ENCODE results near the gene ATG10.
"Not testable (repeated sequence)": the region's sequence is repeated elsewhere in the genome, so short reads cannot be mapped to it uniquely, and the experiment has no call there.

ATG10 gene

GRCh38 chr5:81983148-81983547, 11.3 kb downstream of the ATG10 start:
- DNase-seq: not testable (repeated sequence)

GRCh38 chr5:81983563-81983962, 11.7 kb downstream of the ATG10 start:
- DNase-seq: not testable (repeated sequence)

- no peak for DNase-seq
Measured at GRCh38 chr5:81986126-81986525, 14.3 kb downstream of the ATG10 start.

DNA sequence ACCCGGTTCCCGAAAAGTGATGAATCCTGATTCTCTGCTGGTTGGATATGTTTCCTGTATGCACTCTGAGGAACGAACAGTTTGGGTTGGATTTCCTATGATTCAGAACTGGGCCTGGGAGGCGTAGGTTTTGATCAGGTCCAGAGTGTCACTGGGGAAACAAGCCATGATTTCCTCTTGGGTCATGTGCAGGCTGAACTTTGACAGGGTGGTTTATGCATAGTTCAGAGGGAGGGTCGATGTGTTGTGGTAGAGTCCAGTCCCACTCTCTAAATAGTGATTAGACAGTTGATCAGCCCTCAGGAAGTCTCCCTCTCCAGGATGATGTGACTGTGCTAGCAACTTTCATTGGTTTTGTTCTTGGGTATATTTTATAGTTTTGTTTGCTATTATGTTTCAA, 17.4 kb downstream of the ATG10 start:
- DNase-seq: no peak

DNA sequence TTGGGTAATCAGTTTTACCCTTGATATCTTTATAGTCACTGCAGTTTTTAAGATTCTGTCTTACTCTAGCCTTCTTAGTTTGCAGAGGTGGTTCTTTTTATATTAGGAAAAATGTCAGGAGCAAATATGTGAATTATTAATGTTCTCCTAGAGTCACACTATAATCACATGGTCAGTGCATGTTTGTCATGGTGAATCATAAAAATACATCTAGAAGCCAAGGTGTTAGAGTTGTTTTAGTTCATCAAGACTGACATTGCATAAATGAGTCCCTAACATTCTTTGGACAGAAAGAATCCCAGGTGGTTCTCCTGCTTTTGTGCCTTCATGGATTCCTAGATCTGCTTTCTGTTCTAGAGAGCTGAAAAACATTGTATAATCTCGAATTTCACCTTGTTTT, 22.9 kb downstream of the ATG10 start:
- DNase-seq: no peak

GRCh38 chr5:81995407-81995806, 23.6 kb downstream of the ATG10 start:
- no peak for DNase-seq

DNA sequence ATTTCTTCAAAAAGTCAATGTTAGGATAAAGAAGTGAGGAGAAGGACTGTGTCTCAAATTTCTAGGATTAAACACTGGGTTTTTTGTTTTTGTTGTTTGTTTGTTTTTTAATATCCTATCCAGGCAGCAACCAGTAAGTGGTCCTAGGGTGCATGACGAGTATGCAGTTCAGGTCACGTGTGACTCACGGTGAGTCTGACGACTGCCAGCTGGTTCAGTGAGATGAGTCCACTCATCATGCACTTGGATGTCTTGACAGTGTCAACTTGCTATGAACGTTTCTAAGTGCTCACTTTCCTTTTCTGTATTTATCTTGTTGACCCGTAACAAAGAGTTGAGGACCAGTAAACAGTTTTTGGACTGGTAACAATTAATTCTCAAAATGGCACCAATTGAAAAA, 32.7 kb downstream of the ATG10 start:
- DNase-seq: no peak

GRCh38 chr5:82009869-82010268, 38.0 kb downstream of the ATG10 start:
- DNase-seq: not testable (repeated sequence)

- no peak for DNase-seq
Measured at GRCh38 chr5:82010696-82011095, 38.9 kb downstream of the ATG10 start.

DNA sequence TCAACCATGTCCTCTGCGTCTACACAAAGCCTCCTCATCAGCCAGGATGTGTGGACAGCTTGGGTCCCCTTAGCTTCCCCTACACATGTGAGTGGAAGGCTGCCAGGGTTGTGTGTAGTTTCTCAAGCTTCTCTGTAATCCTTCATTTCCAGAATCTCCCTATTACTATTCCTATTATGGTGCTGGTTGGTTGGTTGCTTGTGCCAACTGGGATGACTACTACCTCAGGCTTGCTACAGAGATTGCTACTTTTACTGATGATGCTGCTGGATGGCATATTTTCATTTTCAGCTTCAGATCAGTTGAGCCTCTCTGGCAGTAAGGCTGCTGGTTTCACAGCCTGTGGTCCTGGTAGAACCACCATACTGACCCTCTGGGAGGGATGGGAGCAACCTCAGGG, 39.9 kb downstream of the ATG10 start:
- DNase-seq: no peak

GRCh38 chr5:82014644-82015043, 42.8 kb downstream of the ATG10 start:
- DNase-seq: not testable (repeated sequence)

DNA sequence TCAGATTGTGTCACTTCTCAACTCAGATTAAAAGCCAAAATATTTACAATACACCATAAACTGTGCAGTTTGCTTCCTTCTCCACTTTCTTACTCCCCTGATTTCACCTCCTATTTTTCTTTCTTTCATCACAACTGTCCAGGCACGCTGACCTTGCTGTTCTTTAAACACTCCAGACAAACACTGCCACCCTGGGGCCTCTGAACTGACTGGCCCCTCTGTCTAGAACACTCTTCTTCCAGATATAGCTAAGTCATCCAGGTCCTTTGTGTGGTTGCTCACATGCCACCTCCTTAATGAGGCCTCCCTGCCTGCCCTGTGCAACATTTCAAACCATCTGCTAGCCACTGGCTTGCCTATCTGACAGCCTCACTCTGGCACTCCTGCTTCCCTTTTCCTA, 46.6 kb downstream of the ATG10 start:
- DNase-seq: no peak

DNA sequence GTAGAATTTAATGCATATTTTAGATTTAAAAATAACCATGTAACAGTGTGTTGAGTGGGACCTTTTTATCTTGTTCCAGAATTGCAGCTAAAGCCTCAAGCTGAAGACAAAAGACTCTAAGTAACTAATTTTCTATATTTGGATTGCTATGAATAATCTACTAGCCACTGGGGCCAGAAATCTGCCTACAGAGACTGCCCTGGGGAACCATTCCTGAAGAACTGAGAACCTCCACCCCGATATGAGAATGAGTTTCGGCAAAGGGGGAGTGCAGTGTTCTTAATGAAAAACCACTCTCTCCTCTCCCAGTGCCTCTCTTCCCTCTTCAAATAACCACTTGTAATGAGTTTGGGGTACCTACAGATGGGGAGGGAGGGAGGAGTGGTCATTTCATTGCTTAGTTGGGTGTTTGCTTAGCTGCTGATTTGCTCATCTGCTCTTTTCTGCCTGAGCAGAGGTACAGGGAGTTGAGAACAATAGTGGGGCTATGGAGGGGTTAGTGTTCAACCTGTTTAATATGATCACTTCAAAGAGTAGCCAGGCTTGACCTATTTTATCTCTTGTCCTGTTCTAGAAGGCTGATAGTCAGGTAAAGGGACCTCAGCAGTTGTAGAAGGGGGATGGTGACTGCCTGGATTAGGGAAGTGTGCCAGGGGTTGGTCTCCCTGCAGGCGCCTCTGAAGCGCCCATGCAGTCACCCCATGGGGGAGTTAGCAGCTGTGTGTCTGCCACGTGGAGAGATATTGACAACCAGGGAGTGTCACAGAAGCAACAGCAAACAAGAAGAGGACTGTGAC, 47.7 kb downstream of the ATG10 start:
- no peak for DNase-seq

DNA sequence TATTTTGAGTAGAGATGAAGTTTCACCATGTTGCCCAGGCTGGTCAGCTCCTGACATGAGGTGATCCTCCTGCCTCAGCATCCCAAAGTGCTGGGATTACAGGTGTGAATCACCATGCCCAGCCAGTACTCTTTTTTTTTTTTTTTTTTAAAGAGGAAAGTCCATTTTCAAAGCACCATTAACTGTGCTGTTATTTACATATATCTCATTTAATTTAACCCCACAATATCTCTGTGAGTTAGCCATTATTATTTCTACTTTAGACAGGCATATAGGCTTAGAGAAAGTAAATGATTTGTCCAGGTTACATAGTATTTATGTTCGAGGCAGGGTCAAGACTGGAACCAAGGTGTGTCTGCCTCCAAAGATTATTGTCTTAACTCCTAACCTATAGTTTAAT, 50.7 kb downstream of the ATG10 start:
- DNase-seq: no peak

DNA sequence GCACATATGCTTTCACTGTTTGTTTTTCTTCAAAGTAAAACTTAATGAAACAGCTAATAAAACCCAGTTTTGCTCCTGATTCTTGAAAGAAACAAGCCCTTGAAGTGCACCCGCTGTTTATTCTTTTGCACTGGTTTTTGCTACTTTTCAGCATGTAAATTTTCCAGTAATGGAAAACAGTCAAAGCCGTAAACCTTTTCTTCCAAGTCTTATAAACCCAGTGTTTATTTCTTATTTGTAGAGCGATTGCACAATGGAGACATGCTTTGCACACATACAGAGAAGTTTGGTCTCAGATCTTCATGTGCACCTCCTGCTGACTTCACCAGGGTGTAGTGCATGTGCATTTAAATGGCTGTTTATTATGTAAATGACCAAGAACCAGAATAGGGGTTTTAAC, 51.8 kb downstream of the ATG10 start:
- DNase-seq: no peak

DNA sequence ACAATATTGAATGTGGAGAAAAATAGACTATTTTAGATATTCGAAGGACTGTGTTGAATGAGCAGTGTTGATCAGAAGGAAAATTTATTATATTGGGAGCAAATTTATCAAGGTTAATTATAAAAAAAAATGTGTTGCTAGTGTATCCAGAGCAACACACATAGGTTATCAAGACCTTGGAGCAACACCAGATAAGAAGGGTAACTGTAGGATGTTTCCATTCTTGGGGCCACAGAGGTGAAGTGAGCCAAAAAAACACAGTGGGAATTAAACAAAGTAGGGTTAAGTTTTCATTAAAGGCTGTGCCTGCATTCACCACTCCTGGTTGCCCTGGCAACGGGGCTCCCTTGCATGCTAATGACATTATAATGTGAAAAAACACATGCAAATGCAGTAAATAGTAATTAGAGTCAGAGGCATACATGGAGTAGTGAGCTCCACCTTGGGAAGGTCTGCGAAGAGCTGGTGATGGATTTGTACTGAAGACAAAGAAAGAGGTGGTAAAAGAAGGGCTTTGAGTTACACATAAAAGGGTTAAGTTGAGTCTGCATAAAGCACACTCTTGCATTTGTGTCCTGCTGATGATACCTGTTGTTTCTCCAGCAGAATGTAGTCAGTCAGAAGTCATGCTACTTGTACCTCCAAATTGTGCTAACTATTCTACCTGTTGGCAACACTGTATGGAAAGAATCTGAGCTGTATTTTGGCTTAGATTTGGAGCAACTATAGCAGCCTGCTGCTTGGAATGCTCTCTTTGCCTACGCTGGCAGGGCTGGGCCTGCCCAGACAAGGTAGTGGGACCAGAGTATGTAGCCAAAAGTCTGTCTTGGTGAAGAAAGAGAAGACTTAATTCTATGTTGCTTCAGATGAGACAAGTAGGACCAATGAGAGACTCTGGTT, 59.6 kb downstream of the ATG10 start:
- no peak for DNase-seq

DNA sequence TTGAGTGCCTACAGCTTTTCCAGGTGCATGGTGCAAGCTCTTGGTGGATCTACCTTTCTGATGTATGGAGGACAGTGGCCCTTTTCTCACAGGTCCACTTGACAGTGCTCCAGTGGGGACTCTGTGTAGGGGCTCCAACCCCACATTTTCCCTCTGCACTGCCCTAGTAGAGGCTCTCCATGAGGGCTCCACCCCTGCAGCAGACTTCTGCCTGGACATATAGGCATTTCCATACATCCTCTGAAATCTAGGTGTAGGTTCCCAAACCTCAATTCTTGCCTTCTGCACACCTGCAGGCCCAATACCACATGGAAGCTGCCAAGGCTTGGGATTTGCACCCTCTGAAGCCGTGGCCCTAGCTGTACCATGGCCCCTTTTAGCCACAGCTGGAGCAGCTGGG, 71.1 kb downstream of the ATG10 start:
- not testable (repeated sequence) for DNase-seq

DNA sequence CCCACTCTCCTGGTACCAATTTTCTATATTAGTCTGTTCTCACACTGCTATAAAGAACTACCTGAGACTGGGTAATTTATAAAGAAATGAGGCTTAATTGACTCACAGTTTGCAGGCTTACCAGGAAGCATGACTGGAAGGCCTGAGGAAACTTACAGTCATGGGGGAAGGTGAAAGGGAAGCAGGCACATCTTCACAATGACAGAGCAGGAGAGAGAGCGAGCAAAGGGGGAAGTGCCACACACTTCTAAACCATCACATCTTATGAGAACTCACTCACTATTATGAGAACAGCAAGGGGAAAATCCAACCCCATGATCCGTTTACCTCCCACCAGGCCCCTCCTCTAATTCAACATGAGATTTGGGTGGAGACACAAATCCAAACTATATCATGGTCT, 72.2 kb downstream of the ATG10 start:
- DNase-seq: no peak

GRCh38 chr5:82045554-82046275, 73.9 kb downstream of the ATG10 start:
- no peak for DNase-seq

GRCh38 chr5:82046276-82046647, 74.4 kb downstream of the ATG10 start:
- DNase-seq: no peak

DNA sequence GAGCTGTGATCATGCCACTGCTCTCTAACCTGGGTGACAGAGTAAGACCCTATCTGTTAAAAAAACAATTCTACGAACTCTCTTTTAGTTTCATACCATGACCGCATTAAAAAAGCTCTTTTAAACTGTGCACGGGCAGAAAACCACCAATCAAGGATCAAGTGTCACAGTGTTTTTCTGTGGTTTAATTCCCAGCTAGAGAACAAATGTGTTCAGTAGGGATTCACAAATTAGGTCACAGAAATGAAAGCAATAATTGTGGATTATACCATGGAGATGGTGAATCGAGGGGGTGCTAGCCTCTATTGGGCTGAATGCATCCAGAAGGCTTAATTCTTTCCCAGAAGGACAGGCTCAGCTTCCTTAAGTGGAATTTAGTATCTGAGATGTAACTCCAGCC, 79.1 kb downstream of the ATG10 start:
- no peak for DNase-seq

GRCh38 chr5:82054004-82054710, 82.3 kb downstream of the ATG10 start:
- DNase-seq: no peak

GRCh38 chr5:82057051-82057450, 85.2 kb downstream of the ATG10 start:
- no peak for DNase-seq

Measured in stimulated activated CD4-positive, alpha-beta T cell treated with anti-CD3 and anti-CD28 coated beads, Interleukin-4, amount 100 ng/mL, for 24 hours (primary cell).